Suprapubic skin (tissue), 3 donors: Measurements from ENCODE around the gene LZTFL1.

Source experiments
- EP300 ChIP-seq: sonication (generic); formaldehyde crosslinking; IDR thresholded peaks from one replicate; pipeline ENCODE4 v1.6.1; 2017; ENCODE audit warnings: antibody characterized with exemption
- POLR2A ChIP-seq, 2 donors: fragments of 450-650 bp; IDR thresholded peaks; one replicate each; pipeline ENCODE4 v1.6.1; 2017; ENCODE audit warnings: antibody characterized with exemption in 2 of 2, mild to moderate bottlenecking in 2 of 2, moderate library complexity in 2 of 2
- TF ChIP-seq, protein P1 (sequence below), 2 donors: fragments of 200-600 bp in 1 of 2; fragments of 450-650 bp in 1 of 2; sonication (generic) in 1 of 2; IDR thresholded peaks; one replicate each; pipeline ENCODE4 v1.5.1; 2016 to 2019; ENCODE audit warnings: antibody characterized with exemption in 2 of 2, mild to moderate bottlenecking in 1 of 2, moderate library complexity in 1 of 2

DNA sequence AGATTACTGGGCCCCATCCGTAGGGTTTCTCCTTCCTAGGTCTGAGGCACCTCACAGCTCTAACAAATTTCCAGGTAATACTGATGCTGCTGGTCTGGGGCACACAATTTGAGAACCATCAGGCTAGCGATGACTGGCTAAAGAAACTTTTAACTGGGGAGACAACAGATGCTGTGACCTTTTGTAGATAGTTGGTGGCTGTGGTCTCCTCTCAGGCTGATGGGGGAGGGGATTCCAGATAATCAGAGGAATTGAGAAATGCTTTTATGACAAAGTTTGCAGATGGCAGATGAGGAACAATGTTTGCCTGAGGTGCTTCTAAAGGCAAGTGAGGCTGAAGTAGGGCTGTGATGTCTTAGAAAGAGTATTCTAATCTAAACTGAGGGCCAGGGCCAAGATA is 30.6 kb upstream of the LZTFL1 start:
- TF ChIP-seq, protein P1, sequence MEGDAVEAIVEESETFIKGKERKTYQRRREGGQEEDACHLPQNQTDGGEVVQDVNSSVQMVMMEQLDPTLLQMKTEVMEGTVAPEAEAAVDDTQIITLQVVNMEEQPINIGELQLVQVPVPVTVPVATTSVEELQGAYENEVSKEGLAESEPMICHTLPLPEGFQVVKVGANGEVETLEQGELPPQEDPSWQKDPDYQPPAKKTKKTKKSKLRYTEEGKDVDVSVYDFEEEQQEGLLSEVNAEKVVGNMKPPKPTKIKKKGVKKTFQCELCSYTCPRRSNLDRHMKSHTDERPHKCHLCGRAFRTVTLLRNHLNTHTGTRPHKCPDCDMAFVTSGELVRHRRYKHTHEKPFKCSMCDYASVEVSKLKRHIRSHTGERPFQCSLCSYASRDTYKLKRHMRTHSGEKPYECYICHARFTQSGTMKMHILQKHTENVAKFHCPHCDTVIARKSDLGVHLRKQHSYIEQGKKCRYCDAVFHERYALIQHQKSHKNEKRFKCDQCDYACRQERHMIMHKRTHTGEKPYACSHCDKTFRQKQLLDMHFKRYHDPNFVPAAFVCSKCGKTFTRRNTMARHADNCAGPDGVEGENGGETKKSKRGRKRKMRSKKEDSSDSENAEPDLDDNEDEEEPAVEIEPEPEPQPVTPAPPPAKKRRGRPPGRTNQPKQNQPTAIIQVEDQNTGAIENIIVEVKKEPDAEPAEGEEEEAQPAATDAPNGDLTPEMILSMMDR (IDR thresholded peaks at IDR 0.05) = no peak
- TF ChIP-seq POLR2A (IDR thresholded peaks at IDR 0.05) (no peak), EP300 (no peak)
